ENCODE measurements around the gene MPP7.

MPP7 gene

GRCh38 chr10:28276384-28276783 lies 26.5 kb downstream of the MPP7 start:
- intact Hi-C loops (cut with DNase I): no loop called here
- no peak for DNase-seq

- intact Hi-C loops (cut with DNase I): no loop called here
- DNase-seq: no peak
These were observed 28.4 kb downstream of the MPP7 start for GRCh38 chr10:28274475-28274874.

DNA sequence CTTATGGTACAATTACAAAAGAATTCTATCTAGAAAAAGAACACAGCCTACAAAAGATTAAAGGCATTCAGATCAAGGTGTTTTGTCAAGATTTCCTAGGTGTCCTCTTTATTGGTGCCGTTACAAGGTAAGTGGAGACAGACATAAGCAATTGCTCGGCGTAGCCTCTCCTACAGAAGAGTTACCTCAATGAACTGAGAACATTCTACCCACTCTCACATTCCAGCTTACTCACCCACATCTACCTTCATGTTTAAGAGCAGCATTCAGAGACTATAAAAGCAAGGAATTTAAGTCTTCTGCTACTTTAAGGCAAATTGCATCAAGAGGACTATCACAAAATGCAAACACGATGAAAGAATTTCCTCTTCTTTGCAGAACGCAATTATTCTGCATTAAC lies 29.5 kb downstream of the MPP7 start:
- intact Hi-C loops (cut with DNase I): no loop called here
- no peak for DNase-seq

DNA sequence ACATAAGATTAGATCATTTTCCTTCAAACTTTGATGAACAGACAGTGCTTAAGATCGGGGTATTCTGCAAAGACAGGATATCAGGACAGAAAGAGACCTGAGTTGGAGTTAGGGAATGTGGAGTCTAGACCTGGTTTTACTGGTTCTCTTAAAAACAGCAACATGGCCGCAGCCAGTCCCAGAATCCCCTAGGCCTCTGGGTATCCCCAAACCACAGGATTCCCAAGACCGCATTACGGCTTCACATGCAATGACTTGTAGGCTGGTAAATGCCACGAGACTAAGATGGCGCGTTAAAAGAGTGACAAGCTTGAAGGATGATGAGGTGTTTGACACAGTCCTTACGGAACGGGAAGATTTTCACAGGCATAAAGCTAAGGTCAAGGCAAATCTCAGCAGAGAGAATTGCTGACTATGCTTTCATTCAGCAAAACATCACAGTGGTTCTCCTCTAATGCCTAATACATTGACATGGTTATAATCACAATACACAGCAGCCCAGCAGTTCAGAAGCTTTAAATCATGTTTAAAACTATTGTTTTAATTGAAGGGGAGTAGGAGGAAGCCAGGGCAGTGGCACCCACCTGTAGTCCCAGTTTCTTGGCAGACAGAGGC lies 32.9 kb downstream of the MPP7 start:
- no peak for DNase-seq
- intact Hi-C loops (cut with DNase I): no loop called here

- intact Hi-C loops (cut with DNase I): no loop called here
These were observed 36.2 kb downstream of the MPP7 start for GRCh38 chr10:28266449-28267224.

DNA sequence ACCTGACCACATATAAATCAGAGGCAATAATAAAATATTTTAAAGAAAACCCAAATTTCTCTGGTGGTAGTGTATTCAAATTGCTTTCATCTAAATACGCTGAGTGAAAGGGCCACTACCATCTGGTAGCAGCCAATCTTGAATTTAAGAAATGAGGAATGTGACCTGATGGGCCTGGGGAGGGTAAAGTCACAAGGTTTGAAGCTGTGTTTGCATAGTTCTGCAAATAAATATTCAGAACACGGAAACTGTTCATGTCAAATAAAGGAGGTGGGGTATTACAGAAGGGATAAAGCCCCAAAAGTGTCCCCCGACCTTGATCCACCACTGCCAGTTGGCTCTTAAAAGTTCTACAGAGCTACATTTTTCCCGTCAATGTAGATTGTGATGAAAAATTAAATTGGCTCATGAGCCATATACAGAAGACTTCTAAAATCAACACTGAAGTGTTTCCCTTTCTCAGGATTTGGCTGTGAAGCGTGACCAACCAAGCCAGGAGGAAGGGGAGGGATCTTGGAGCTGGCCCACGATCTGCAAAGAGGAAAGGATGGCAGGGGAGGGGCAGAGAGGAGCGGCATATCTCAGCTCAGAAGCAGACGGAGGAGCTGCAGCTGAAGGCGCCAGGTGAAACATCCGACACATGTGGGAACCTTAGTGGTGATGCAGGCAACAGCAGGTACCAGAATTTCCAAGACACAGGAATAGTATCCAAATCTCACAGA lies 39.6 kb downstream of the MPP7 start:
- intact Hi-C loops (cut with DNase I): no loop called here
- DNase-seq: peak in 4 of 10 donors; percentile 14 to 81 (median 32)

More at GRCh38 chr10:28266449-28267224, 36.2 kb downstream of the MPP7 start:
- DNase-seq: no peak

GRCh38 chr10:28256776-28257175 lies 46.1 kb downstream of the MPP7 start:
- no peak for DNase-seq
- intact Hi-C loops (cut with DNase I): no loop called here

- intact Hi-C loops (cut with DNase I): no loop called here
- DNase-seq: no peak
These were observed 48.4 kb downstream of the MPP7 start for GRCh38 chr10:28254290-28254985.

DNA sequence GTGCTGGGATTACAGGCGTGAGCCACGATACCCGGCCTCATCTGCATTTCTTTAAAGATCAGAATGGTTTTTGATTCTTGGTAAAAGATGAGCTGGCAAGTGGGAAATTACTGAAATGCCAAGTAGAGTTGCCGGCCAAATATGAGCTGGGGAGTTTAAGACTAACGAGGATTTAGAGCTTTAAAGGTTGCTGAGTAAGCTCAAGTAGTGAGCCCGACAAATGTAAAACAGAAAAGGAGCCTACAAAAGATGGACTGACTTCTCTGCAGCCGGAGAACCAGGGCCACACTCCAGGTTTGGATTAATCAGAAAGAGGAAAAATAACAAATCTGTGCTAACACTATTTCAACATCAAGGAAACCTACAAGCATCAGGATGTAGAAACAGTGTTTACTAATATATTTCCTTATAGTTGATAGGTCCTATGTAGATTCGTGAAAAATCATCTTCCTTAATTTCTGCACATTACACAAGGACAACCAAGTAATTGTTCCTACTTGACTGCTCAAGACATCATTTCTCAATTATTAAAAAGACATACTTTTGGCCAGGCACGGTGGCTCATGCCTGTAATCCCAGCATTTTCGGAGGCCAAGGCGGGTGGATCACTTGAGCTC lies 49.6 kb downstream of the MPP7 start:
- intact Hi-C loops (cut with DNase I): no loop called here

More for the DNA sequence above, 49.6 kb downstream of the MPP7 start:
- DNase-seq: no peak
